ENCODE data around the gene PEF1.

The PEF1 gene

DNA sequence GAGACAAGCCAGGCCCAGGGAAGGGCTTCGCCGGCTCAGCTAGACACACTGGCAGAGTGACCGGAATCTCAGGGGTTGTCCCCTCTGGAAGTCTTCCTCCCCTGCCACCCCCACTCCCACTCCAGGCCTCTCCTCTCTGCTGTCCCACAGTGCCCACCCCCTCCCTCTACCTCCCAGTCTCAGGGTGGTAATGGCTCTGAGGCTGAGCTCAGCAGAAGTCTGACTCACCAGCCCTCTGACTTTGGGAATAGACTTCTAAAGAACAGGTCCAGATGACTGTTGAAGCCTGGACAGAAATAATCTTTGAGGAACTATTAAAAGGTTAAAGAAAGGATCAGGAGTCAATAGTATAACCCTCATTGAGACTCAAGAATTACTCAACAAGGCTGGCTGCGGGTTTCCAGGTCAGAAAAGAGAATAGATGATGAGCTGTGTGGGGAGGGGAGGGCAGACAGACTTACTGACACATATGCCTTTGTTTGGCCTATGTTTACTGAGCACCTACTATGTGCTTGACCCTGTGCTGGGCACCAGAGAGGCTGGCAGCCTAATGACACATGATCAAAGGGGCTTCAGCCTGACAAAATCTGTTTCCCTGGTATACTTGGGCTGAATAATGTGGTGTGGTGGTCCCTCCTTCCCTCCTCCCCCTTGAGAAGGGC is 19.0 kb downstream of the PEF1 start:
- H3K9me3 Mint-ChIP-seq: no peaks in the 10 kb centered on the region
- H3K4me3 Mint-ChIP-seq: no peak overlapping the region
- no peaks in the 10 kb centered on the region for H3K27me3 Mint-ChIP-seq
- peaks cover 39% of the 10 kb centered on the region for H3K36me3 Mint-ChIP-seq (ENCODE audit: low read depth)
- H3K4me1 Mint-ChIP-seq (ENCODE audit: low read depth): peaks cover 70% of the 10 kb centered on the region
- peak overlapping the region; percentile 75 for H3K27ac Mint-ChIP-seq
- intact Hi-C loops (cut with micrococcal nuclease): loop anchor here (2.0 kb wide), 1 partner anchor 19 kb away; the partner anchor contains the start of gene PEF1

DNA sequence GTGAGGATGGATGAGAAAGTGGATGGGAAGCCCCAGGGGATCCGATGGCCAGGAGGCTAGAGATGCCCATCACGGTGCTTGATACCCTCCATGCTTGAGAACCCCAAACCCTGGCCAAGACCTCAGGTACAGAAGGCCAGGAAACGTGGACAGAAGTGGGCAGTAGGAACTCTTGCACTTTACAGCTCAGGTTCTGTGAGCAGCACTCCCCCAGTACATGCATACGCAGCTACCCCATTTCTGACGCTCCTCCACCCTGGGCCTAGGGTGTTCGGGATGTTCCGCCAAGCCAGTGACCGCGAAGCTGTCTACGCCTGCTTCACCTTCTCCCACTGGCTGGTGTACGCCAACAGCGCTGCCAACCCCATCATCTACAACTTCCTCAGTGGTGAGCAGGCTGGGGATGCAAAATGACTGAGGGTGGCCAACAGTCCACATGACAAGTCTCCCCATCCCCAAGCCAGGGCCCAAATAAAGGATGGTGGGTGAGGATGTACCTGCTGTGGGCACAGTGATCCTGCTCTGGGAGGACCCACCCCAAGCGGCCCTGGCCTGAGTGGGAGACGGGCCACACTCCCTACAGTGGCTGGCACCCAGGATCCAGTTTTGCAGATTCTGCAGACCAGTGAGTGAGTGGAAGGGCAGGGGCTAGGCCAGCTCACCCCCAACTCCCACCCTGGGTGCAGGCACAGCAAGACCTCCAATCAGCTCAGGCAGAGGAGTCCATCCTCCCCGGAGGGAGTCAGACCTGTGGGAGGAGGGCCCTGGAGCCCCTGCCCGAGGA is 19.8 kb downstream of the PEF1 start:
- Mint-ChIP-seq H3K27ac (peak overlapping the region; percentile 75), H3K4me1 (ENCODE audit: low read depth) (peaks cover 70% of the 10 kb centered on the region), H3K9me3 (no peaks in the 10 kb centered on the region), H3K36me3 (ENCODE audit: low read depth) (peaks cover 31% of the 10 kb centered on the region), H3K4me3 (no peak overlapping the region), H3K27me3 (no peaks in the 10 kb centered on the region)
- intact Hi-C loops (cut with micrococcal nuclease): loop anchor here (2.0 kb wide), 1 partner anchor 20 kb away; the partner anchor contains the start of gene PEF1

GRCh38 chr1:31624309-31624708 is 20.4 kb downstream of the PEF1 start:
- peaks cover 25% of the 10 kb centered on the region for H3K36me3 Mint-ChIP-seq (ENCODE audit: low read depth)
- no peak overlapping the region for H3K4me3 Mint-ChIP-seq
- intact Hi-C loops (cut with micrococcal nuclease): loop anchor here (2.0 kb wide), 1 partner anchor 20 kb away; the partner anchor contains the start of gene PEF1
- no peaks in the 10 kb centered on the region for H3K9me3 Mint-ChIP-seq
- peaks cover 76% of the 10 kb centered on the region for H3K4me1 Mint-ChIP-seq (ENCODE audit: low read depth)
- H3K27ac Mint-ChIP-seq: peak overlapping the region; percentile 75
- H3K27me3 Mint-ChIP-seq: peaks cover 4% of the 10 kb centered on the region

GRCh38 chr1:31623365-31623764 is 21.3 kb downstream of the PEF1 start:
- intact Hi-C loops (cut with micrococcal nuclease): no loop called here
- no peaks in the 10 kb centered on the region for H3K9me3 Mint-ChIP-seq

GRCh38 chr1:31621847-31622730 is 22.6 kb downstream of the PEF1 start:
- peaks cover 75% of the 10 kb centered on the region for H3K4me1 Mint-ChIP-seq (ENCODE audit: low read depth)
- H3K9me3 Mint-ChIP-seq: no peaks in the 10 kb centered on the region
- intact Hi-C loops (cut with micrococcal nuclease): no loop called here
- peak overlapping the region; percentile 75 for H3K27ac Mint-ChIP-seq
- no peak overlapping the region for H3K4me3 Mint-ChIP-seq
- H3K27me3 Mint-ChIP-seq: peaks cover 21% of the 10 kb centered on the region
- H3K36me3 Mint-ChIP-seq (ENCODE audit: low read depth): peaks cover 4% of the 10 kb centered on the region

More at GRCh38 chr1:31623365-31623764, 21.3 kb downstream of the PEF1 start:
- Mint-ChIP-seq H3K27ac (peak overlapping the region; percentile 75), H3K4me1 (ENCODE audit: low read depth) (peaks cover 84% of the 10 kb centered on the region), H3K27me3 (peaks cover 14% of the 10 kb centered on the region), H3K4me3 (no peak overlapping the region), H3K36me3 (ENCODE audit: low read depth) (peaks cover 15% of the 10 kb centered on the region)

DNA sequence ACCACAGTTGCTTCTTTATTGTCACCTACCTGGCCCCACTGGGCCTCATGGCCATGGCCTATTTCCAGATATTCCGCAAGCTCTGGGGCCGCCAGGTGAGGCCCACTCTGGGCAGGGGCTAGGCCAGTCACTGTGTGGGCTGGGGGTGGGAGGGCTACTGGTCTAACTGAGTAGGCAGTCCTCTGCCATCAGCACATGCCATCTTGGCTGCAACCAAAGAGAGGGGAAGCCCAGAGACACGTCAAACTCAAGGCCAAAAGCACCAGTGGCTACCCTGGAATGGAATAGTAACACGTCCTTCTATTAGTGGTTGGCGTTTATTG is 23.2 kb downstream of the PEF1 start:
- intact Hi-C loops (cut with micrococcal nuclease): no loop called here
- peak overlapping the region; percentile 75 for H3K27ac Mint-ChIP-seq
- H3K27me3 Mint-ChIP-seq: peaks cover 27% of the 10 kb centered on the region
- H3K9me3 Mint-ChIP-seq: no peaks in the 10 kb centered on the region
- H3K36me3 Mint-ChIP-seq (ENCODE audit: low read depth): no peaks in the 10 kb centered on the region
- peaks cover 69% of the 10 kb centered on the region for H3K4me1 Mint-ChIP-seq (ENCODE audit: low read depth)
- H3K4me3 Mint-ChIP-seq: no peak overlapping the region

DNA sequence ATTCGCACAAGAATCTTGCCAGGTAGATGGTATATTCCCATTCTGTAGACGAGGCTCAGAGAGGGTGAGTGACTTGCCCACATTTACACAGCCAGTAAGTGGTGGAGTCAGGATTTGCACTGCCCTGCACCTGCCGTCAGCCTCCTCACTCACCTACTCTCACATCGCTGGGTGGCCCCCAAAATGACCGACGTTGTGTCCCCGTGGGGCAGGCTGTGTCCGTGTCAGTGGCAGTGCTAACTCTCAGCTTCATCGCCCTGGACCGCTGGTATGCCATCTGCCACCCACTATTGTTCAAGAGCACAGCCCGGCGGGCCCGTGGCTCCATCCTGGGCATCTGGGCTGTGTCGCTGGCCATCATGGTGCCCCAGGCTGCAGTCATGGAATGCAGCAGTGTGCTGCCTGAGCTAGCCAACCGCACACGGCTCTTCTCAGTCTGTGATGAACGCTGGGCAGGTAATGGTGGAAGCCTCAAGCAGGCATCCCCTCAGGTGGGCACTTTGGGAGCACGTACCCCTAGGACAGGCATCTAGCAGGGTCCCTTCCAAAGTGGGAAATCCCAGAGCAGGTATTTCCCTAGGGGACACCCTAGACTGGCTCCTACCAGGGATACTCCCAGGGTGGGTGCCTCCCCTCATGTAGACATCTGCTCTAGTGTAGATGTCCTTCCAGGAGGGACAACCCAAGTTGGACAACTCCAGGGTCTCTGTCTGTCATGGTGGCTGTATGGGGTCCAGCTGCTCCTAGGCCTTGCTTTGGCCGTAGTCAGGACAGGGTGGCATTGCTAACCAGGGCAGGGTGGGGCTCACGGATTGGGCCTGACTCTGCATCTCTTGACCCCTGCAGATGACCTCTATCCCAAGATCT is 23.8 kb downstream of the PEF1 start:
- Mint-ChIP-seq H3K4me1 (ENCODE audit: low read depth) (peaks cover 67% of the 10 kb centered on the region), H3K4me3 (no peak overlapping the region), H3K27me3 (peaks cover 33% of the 10 kb centered on the region), H3K27ac (no peak overlapping the region), H3K9me3 (no peaks in the 10 kb centered on the region), H3K36me3 (ENCODE audit: low read depth) (no peaks in the 10 kb centered on the region)
- intact Hi-C loops (cut with micrococcal nuclease): no loop called here

DNA sequence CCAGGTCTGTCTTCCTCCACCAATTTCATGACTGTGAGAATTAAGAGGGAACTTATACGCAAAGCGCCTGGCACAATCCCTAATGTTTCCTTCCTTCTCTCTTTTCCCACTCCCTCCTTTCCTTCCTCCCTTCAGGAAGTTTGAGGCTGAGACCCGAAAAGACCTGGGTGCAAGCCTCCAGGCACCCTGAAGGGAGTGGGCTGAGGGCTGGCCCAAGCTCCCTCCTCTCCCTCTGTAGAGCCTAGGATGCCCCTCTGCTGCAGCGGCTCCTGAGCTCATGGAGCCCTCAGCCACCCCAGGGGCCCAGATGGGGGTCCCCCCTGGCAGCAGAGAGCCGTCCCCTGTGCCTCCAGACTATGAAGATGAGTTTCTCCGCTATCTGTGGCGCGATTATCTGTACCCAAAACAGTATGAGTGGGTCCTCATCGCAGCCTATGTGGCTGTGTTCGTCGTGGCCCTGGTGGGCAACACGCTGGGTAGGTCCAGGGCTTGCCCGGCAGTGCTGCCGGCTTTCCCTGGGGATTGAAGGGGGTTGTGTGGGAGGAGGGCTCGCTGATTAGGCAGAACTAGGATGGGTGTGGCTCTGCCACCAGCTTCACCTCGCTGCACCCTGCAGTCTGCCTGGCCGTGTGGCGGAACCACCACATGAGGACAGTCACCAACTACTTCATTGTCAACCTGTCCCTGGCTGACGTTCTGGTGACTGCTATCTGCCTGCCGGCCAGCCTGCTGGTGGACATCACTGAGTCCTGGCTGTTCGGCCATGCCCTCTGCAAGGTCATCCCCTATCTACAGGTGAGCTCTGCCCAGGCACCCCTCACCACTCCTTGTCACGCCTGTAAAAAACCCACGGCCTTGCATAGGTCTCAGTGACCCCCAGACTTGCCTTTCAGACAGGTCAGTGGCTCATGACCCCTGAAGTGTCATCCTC is 25.5 kb downstream of the PEF1 start:
- Mint-ChIP-seq H3K4me1 (ENCODE audit: low read depth) (peaks cover 62% of the 10 kb centered on the region), H3K27me3 (peaks cover 37% of the 10 kb centered on the region), H3K36me3 (ENCODE audit: low read depth) (no peaks in the 10 kb centered on the region), H3K9me3 (no peaks in the 10 kb centered on the region), H3K27ac (peak overlapping the region; percentile 22), H3K4me3 (no peak overlapping the region)
- intact Hi-C loops (cut with micrococcal nuclease): loop anchor here (1.0 kb wide), 1 partner anchor 55 kb away; no protein-coding TSS in a partner anchor

DNA sequence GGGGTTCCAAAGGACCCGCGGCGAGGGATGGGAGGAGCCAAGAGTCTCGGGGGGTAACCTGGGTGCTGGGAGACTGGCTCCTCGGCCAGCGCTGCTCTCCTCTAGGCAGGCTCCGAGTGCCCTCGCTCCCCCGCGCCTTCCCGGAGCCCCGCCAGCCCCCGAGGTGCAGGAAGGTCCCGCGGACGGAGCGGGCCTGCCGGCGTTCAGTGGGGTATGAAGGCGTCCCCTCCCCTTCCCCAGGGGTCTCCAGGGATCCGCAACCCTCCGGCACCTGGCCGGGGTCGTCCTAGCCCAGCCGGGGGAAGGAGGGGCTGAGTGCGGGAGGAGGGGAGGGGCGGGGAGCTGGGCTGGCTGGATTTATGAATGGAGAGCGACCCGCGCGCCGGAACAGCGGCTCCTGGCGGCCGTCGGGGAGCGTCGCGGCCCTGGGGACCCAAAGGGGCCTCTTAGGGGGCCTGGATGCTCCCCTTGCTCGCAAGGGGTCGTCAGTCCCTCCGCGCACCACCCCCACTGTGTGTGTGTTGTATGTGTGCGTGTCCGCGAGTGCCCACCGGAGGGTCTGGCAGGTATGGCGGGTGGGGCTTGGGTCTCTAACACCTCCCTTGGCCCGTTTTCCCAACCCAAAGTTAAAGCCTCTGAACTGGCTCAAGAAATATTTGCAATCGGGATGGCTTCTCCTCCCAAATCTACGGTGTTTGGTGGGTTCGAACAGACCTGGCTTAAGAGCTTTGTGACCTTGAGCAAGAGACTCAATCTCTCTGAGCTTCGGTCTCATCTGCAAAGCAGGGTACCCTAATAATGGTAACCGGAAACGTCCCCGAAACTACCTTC is 26.5 kb downstream of the PEF1 start:
- intact Hi-C loops (cut with micrococcal nuclease): loop anchor here (1.0 kb wide), 1 partner anchor 54 kb away; no protein-coding TSS in a partner anchor
- H3K27ac Mint-ChIP-seq: no peak overlapping the region
- H3K36me3 Mint-ChIP-seq (ENCODE audit: low read depth): no peaks in the 10 kb centered on the region
- H3K9me3 Mint-ChIP-seq: no peaks in the 10 kb centered on the region
- peaks cover 61% of the 10 kb centered on the region for H3K4me1 Mint-ChIP-seq (ENCODE audit: low read depth)
- peaks cover 37% of the 10 kb centered on the region for H3K27me3 Mint-ChIP-seq
- H3K4me3 Mint-ChIP-seq: peak overlapping the region; percentile 28

- Mint-ChIP-seq H3K4me1 (ENCODE audit: low read depth) (peaks cover 54% of the 10 kb centered on the region), H3K4me3 (peak within 1 kb of the TSS; percentile 48), H3K27ac (no peak within 1 kb of the TSS), H3K27me3 (peaks cover 37% of the 10 kb centered on the region), H3K9me3 (no peaks in the 10 kb centered on the region), H3K36me3 (ENCODE audit: low read depth) (no peaks in the 10 kb centered on the region)
- intact Hi-C loops (cut with micrococcal nuclease): no loop called here
Observed at GRCh38 chr1:31617218-31617915, 27.3 kb downstream of the PEF1 start, which contains the start of gene HCRTR1. Gene HCRTR1, plus strand, starts transcription at chr1:31617689. Its CDS starts 1,504 bp downstream, at chr1:31619193.

DNA sequence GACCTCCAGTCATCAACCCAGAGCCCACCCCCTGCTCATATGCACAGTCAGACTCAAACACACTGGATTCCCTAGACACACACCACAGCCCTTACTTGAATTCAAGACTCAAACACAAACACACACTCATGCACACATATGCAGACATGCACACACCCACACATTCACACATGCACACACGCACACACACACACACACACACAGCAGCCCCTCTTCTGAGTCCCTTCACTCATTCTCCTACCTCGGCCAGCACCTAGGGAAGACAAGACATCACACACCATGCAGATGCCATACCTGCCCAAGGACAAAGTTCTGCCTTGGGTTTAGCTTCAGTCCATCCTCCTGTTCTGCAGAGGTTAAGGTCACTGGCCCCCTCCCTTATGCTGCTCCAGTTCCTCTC is 28.7 kb downstream of the PEF1 start:
- H3K4me1 Mint-ChIP-seq (ENCODE audit: low read depth): peaks cover 49% of the 10 kb centered on the region
- no peak overlapping the region for H3K4me3 Mint-ChIP-seq
- intact Hi-C loops (cut with micrococcal nuclease): no loop called here
- no peak overlapping the region for H3K27ac Mint-ChIP-seq
- H3K9me3 Mint-ChIP-seq: no peaks in the 10 kb centered on the region
- H3K36me3 Mint-ChIP-seq (ENCODE audit: low read depth): no peaks in the 10 kb centered on the region
- H3K27me3 Mint-ChIP-seq: peaks cover 37% of the 10 kb centered on the region
